NOMO-1 treated with DMSO at 0.1 percent for 48 hours (cell line): Measurements from ENCODE around the gene CDON.

ENCODE experiments used
- DNase-seq: peaks from one replicate; lab custom pipeline; 2025; ENCODE audit not compliant: unreplicated experiment; lab: John Stamatoyannopoulos, UW

The CDON gene

DNA sequence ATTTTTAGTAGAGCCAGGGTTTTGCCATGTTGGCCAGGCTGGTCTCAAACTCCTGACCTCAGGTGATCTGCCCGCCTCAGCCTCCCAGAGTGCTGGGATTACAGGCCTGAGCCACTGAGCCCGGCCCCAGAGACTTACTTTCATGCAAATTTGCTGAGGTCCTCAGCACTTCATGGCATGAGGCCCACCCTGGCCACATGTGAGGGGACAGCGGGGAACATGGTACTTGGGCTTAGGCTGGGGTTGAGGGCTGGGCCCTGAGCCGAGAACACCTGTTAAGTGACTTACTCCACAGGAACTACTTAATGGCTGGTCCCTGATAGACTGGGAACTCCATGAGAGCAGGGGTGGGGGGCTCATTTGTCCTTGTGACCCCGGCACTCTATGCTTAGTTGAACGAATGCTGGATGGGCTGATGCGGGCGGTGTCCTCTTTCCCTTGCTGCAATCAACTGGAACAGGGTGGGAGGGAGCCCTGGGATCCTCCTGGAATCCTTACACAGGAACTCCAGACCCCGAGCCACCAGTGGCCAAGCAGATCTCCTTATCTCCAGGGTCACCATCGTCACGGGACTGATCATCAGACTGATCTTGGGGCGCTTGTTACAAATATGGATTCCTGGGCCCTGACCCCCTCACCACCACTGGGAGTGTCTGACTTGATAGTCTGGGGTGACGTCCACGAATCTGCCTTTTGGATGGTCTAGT, 115.8 kb downstream of the CDON start:
- DNase-seq: no peak

DNA sequence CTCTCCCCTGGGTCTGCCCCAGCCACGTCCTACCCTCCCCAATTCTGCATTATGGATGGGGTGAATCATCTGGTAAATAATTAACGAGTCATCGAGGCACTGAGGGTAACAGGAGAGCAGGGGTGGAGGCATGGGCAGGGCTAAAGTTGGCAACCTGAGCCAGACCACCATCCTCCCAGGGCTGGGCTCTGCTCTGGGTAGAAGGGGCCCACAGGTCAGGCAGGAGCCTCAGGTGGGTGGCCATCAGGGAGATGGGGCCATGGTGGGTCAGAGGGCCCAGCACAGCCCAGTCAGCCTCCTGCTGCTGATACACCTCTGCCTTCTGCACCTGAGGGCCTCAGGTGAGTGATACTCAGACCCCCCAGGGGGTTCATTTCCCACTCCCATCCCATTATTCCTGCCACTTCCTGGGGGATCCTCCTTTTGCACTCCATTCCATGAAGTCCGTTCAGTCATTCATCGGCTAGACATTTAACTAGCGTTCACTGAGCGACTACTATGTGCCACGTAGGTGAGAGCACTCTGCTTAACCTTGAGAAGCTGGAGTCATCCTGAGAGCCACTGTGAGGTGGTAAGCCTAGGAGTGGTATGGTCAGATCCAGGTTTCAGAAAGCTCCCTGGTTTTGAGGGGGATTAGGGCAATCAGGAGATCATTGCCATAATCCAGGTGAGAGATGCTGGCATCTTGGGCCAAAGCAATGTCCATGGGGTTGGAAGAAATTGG, 116.7 kb downstream of the CDON start, which contains the start of gene VSIG10L2:
TSS of gene VSIG10L2 (plus strand) at position 248 of the 724 bp plus-strand sequence. CDS start at position 260, 12 bp downstream.
- no peak for DNase-seq

DNA sequence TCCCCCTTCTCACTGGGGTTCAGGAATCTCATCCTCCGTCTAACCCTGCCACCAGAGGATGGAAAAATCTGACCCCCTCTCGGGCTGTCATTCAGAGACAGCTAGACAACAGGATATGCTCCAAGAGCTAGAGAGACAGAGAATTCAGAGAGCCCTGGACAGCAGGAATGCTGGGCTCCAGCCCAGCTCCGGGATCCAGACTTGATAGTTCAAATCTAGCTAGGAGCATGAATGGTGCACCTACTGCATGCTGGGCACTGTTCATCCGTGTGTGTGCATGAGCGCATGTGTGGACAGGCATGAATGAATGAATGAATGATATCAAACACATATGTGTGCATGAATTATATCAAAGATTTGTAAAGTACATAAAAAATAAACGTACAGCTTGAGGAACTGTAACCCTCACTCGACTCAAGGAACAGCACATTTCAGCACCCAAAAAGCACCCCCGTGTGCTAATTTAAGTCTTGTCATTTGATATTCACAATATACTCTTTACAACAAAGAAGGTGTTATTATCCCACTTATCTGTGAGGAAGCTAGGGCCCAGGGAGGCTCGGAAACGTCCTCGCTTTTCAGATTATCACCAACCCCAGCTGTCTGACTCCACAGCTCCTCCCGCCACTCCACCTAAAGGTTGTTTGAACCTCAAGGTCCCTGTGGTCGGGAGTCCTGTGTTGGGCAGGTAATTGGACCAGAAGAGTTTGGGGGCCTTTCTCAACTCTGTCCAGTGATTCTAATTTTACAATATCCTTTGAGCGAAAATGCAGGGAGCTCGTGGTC, 117.5 kb downstream of the CDON start:
- DNase-seq: no peak

DNA sequence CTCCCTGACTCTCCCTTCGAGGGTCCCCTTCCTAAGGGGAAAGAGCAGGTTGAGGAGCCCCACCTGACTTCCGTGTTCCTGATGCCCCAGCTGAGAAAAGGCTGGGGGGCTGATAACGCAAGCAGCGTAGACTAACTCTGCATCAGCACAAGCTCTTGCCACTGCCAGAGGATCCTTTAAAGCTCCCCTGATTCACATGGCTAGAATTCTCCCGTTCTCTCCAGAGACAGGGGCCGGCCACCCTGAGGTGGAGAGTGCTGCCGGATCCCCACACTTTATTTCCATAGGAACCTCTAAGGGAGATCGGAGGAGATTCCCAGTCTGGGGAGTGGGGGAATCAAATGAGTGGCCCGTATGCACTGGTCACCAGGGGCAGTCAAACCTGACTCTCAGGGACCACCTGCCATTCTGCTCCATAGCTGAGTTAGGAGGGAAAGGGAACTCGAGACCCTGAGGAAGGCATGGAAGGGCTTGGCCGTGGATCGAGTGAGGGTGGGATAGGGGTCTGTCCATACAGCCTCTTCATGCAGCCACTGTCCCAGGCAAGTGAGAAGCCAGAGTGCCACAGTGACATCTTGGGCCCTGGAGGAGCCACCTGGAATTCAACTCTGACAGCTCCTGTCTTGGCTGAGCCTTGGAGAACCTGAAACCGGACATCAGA, 118.2 kb downstream of the CDON start:
- no peak for DNase-seq

DNA sequence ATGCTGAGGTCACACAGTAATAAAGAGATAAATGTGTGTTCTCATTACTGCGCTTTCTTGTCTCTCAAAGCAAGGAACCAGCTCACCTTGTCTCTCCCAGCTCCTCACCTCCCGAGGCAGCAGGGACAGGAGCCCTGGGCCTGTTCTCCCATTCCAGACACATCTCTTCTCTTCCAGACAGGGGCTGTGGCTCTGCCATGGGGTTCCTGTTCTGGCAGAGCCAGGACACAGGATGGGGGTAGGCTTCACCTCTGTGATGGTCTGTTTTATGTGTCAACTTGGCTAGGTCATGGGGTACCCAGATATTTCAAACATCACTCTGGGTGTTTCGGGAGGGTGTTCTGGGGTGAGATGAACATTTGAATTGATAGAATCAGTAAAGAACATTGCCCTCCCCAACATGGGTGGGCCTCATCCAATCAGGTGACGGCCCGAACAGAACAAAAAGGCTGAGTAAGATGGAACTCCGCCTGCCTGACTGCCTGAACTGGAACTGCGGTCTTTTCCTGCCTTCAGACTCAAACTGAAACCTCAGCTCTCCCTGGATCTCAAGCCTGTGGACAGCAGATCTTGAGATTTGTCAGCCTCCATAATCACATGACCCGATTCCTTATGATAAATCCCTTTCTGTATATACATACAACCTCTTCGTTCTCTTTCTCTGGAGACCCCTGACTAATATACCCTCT, 118.9 kb downstream of the CDON start:
- DNase-seq: no peak

DNA sequence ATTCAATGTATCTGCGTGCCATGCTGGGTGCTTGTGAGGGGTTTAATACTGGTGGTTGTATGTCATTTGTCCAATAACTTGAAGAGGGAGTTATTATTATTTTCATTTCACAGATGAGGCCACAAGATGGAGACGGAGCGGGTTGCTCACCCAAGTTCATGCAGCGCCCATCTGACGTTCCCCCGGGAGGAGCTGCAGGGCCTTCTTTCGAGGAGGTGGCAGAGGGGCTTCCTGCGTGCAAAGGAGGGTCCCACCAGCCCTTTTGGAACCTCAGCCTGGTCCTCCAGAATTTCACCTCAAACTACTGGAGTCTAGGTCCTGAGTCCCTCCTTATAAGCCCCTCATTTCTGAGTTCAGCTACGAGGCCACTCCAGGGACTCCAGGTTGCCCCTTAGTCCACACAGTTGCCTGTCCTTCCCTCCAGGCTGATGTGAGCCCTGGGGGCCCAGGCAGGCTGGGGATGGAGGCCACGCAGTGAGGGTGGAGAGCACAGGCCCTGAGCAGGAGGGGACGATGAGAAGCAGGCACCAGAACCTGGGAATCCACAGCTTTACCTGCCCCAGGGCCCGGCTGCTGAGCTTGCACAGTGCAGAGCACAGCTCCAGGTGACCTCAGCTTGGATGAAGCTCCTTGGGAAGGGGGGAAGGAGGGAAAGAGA, 119.8 kb downstream of the CDON start:
- DNase-seq: no peak

DNA sequence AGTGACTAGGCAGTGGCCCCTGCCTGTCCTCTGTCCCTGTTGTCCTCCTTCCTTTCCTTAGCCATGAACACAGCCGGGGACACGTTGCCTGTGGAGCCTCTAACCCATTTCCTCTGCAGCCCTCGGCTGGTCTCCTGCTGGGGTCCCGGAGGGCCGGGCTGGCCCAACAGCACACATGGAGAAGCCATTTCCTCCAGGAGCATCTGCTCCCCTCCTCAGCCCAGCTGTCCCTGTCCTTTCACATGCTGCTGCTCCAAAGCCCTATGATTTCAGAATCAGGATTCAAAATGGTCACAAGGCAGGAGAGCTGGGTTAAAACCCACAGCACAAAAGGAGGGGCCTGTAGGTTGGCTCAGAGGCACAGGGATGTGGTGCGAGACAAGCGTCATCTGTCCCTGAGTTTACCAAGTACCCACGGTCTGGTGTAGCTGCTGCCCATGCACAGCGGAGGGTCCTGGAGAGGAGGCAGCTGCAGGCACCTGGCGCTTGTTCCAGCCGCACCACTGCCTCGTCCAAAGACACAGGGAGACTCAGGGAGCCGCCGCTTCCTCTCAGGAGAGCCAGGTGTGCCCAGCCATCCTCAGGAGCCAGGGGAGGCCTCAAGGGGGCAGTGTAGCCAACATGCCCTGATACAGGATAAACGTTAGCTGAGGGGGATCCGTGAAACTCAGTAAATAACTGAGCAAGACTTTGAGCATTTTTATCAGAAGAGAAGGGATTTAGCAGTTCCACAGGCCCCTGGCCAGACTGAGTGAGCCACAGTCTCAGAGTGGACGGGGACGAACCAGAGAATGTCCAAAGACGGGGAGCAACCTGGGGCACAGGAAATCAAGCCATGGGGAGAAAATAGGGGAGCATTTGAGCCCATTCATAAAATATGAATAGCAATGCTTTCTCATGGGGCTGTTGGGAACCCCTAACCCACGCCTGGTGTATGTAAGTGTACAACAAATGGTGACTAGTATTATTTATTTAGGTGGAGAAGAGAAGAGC, 120.8 kb downstream of the CDON start:
- no peak for DNase-seq

DNA sequence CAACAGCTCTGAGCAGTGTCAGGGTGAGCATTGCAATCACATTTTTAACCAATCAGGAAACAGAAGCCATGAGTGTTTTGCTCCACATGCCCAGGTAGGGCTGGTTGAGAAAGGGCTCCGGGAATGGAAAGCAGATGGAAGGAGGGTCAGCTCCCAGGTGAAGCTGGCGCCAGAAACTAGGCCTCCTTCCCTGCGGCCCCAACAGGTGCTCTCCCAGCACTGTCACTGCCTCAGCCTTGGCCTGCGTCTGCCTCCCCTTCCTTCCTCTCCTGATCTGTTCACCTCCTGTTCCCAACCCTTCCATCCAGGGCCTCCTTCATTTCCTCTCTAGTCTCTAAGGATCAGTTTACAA, 121.4 kb downstream of the CDON start:
- no peak for DNase-seq

DNA sequence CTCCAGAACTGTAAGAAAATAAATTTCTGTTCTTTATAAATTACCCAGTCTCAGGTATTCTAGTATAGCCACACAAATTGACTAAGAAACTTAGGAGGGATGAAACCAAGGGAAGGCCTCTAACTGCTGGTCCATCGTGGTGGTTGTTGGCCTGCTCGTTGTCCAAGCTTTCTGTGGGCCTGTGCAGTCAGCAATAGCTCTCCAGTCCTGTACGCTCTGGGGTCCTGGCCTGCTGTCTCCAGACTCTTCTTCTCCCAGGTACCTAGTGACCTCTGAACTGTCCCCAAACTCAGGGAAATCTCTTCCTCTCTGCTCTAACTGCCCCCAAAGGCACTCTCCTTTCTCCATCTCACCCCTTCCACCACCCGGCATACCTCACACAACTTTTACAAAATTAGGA, 122.5 kb downstream of the CDON start:
- no peak for DNase-seq

DNA sequence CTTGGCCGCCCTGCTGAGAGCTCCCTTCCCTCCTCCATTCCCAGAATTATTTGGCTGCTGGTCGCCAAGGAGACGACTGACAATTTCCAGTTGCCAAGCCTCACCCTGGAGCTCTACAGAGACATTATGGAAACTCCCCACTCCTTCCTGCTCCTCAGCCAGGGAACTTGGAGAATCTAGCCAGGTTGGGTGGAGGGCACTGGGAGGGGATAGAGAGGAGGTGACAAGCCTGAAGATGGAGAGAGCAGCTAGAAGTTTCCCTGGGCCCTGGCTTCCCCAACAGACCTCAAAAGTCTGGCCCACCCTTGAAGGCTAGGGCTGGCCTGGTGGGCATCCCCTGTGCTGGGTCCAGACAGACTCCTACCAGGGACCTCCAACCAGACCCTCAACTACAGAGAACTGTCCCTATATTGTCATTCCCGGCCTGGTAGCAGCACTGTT, 123.6 kb downstream of the CDON start:
- DNase-seq: no peak

DNA sequence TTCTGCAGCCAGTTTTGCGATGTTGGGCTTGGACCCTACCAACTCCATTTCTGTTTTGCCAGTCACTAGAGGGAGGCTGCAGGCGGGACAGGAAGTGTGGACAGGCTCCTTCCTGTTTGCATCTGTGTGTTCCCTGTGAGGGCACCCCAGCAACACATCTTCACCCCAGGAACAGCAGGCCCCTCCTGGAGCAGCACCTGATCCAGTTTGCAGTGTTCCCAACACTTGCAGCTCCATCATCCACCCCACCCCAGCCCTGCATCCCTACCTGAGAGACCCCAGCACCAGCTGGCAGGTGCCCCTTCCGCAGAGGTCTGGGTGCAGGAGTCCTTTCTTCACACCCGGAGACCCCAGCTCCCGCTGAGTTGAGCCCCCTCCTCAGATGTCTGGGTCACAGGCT, 124.2 kb downstream of the CDON start:
- no peak for DNase-seq

DNA sequence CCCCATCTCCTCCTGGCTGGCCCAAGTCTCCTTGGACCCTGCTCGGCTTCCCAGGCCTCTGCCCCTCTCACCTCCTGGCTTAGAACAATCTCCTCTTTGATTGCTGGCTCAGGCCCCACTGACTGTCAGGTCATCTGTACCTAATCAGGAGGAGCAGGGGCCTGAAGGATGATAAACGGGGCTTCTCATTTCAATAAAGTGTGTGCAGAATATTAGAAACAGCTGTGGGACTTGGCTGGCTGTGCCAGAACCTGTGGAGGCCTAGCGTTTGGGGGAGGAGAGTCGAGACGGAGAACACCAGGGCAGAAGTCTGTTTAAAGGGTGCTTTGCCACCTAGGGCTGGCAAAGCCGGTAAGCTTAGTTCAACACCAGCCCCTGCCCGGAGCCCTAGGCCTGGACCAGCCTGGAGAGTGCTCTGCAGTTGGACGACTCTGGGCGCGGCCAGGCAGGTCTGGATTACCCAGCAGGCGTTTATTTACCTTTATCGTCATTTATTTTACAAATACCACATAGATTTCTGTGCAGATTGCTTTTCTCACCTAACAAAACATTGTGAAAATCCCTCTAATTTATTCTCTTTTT, 127.0 kb downstream of the CDON start:
- no peak for DNase-seq

DNA sequence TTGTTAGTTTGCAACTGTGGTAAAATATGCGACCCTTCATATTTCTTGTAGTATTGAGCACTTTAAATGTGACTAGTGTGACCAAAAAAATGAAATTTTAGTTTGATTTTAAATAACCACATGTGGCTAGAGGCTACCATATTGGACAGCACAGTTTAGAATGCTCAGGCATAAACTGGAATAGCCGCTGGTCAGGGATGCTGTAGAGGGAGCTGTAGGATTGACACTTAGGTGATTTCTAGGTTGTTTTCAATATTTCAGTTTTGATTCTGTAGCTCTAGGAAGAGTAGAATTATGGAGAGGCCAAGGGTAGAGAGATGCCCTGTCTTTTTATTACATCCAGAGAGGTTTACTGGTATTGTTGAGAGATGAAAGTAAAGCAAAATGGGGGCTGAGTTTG, 127.6 kb downstream of the CDON start:
- DNase-seq: no peak

DNA sequence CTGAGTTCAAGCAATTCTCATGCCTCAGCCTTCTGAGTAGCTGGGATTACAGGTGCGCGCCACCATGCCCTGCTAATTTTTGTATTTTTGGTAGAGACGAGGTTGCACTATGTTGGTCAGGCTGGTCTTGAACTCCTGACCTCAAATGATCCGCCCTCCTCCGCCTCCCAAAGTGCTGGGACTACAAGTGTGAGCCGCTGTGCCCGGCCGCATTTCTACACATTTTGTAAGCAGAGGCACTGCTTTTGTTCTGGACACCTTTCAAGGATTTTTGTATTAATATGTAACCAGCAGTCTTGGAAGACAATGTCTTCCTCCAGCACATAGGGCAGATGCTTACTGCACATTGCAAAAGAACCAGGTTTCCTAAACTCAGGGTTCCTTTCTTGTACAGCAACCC, 128.2 kb downstream of the CDON start:
- no peak for DNase-seq

DNA sequence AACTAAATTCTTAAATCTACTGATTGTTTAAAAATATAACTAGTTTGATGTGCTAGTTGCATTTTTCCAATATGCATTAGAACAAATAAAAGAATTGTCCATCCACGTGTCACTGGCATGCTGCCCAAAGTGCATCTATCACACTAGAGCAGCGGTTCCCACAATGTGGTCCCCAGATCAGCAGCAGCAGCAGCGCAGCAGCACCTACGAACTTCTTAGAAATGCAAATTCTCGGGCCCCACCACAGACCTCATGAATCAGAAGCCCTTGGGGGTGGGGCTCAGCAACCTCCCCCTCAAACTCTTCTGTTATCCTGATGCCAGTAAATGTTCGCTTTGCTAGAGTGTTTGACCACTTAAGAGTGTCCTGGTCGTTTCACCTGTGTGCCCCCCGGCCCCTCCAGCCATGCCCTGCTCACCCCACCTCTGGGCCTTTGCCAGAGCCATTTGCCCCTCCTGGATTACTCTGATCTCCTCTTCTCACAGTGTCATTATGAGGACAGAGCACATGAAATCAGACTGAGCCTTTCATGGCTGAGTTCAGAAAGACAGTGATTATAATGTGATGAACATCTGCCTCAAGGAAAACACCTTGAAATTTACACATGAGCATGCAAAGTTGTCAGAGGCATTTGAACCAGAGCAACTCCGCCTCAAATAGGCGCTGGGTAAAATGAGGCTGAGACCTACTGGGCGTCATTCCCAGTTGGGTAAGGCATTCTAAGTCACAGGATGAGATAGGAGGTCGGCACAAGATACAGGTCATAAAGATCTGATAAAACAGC, 129.4 kb downstream of the CDON start:
- no peak for DNase-seq

DNA sequence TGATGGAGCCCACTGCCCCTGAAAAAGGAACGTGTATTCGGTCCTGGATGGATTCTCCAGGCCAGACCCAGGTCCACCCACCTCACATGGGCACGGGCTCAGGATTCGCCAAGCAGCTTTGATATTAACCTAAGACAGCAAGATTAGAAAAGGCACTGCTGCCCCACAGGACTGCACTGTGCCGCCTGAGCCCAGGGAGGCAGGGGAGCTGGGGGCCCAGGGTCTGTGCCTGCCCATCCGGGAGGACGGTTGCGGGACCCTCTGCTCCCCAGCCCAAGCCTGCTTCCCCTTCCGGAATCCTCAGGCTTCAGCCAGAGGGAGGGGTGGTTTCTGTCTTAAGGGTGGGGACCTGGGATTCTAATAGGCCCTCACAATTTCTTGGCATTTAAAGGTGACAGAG, 130.4 kb downstream of the CDON start:
- no peak for DNase-seq

DNA sequence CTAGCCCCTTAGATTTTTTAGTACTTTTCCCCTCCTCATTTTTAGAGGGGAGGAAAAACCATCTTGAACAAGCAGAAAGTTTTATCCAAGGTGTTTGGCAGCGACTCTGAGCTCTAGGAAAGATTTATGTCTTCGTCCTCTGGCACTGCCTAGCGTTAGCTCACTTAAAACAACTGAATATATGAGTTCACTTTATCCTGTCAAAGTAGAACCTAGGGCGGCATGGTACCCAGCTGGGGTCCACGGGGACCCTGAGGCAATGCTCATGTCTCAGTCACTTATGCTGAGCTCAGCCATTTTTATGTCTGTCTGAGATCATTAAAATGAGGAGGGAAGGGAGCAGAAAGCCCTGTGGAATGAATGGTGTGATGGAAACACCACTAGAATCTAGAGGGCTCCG, 131.0 kb downstream of the CDON start:
- DNase-seq: no peak

DNA sequence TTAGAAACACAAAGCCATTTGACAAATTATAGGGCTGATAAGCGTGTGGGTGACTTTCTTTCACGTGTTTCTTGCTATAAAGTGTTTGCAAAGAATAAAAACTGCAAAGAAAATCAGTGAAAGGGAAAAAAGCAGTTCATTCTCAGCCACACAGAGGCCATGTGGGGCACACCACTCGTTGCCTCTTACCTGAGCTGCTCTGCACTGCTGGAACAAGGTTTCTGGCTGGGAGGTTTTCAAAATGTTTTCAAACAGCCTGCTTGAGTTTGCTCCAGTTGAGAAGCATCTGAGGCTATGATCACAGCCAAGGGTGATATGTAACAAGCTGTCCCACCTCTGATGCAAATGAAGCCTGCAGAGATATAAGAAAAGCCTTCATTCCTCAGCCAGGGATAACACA, 131.6 kb downstream of the CDON start:
- DNase-seq: no peak
